Measurements from ENCODE around the gene LIG1.

The LIG1 gene

DNA sequence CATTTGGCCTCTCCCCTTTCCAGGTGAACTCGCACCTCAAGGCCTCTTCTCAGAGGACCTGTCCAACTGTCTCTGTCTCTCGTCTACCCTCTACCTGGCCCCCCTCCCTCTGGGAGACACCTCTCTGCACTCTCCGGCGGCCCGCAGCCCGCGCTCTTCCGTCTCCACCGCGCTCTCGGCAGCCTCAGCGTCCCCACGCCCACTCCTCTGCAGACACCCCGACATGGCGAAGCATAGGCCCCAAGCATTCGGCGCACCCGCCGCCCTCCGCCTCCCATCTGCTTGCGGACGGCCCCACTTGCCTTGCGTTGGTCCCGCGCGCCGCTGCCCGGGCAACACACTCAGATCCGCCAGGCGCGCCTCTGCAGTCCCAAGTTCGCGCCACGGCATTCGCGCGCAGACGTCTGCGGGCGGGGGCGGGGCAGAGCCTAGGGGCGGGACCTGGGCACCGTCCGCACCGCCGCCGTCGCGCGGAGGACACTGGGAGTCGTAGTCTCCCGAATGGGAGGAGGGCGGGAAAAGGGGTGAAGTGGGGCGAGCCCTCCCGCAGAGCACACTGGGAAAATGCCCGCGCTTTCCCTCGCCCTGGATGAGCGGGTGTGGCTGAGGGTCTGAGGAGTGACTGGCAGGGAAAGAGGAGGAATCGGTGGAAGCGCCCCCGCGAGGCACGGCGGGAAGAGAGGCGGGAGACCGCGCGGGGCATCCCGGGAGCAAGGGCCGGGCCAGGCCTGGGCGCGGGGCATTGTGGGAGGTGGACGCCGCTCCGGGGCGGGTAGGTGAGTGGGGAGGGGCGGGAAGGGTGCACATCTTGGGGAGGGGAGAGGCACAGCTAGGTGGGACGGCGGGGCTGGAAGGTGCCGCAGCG, at the start of gene LIG1, which contains the start of gene ZSWIM9:
TSS of gene LIG1 (minus strand) at position 406 of the 865 bp plus-strand sequence. CDS start 4,778 bp downstream, outside the sequence.
TSS of gene ZSWIM9 (plus strand) at position 742 of the 865 bp plus-strand sequence. CDS start 1,123 bp downstream, outside the sequence.
- DNase-seq = peak; percentile 87 to 98

DNA sequence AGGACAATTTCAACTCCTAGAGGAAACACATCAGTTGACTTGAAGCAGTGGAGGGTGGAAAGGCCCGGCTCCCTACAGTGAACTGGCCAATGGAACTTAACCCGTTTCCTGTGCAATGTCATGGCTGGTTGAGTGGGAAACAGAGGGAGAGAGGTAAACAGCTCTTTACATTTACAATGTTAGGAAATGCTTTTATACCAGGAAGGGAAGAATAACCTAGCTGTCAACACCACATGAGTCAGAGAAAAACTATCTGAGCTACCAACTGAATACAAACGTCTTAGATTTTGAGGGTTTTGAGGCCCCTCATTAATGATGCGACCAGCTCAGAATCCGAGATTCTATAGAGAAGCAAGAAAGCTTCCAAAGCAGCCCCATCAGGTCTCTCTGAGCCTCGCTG, 48.9 kb upstream of the LIG1 start:
- DNase-seq = no peak

DNA sequence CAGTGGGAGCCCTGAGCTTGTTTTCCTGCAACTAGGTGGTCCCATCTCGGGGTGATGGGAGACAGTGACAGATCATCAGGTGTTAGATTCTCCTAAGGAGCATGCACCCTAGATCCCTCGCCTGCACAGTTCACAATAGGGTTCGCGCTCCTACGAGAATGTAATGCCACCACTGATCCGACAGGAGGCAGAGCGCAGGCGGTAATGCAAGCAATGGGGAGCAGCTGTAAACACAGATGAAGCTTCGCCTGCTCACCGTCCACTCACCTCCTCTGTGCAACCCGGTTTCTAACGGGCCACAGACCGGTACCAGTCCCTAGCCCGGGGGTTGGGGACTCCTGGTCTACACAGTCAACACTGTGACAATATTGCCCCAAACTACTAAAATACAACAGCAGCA, 46.8 kb upstream of the LIG1 start:
- DNase-seq = no peak

DNA sequence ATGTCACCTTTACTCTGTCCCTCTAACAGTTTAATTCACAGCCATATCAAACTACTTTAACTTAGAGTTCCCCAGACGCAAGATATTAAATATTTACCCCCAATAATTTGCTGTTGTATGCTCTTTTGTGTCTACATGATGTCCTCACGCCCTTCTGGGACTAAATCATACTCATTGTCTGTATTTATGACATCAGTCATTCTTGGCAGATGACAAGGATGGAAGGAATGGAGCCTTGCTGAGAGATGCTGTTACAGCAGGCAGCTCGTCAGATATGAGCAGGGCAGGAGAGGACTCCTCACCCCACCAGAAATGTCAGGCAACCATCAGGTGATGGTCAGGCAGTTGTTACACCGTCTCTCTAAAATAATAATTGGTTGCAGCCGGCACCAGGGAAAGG, 43.8 kb upstream of the LIG1 start:
- no peak for DNase-seq

DNA sequence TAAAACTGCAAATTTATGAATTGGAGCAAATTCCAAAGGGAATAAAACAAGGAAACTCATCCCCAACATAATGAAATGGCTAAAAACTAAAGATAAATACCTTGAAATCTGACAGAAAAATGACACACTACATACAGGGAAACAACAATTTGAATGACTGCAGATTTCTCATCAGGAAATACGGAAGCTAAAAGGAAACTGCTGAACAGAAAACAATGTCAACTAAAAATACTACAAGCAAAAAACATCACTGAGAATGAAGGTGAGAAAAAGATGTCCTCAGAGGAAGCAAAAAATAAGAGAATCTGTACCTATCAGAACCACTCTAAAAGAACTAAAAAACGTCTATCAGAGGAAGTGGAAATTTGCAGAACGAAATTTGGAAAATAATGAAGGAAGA, 39.9 kb upstream of the LIG1 start:
- no peak for DNase-seq

DNA sequence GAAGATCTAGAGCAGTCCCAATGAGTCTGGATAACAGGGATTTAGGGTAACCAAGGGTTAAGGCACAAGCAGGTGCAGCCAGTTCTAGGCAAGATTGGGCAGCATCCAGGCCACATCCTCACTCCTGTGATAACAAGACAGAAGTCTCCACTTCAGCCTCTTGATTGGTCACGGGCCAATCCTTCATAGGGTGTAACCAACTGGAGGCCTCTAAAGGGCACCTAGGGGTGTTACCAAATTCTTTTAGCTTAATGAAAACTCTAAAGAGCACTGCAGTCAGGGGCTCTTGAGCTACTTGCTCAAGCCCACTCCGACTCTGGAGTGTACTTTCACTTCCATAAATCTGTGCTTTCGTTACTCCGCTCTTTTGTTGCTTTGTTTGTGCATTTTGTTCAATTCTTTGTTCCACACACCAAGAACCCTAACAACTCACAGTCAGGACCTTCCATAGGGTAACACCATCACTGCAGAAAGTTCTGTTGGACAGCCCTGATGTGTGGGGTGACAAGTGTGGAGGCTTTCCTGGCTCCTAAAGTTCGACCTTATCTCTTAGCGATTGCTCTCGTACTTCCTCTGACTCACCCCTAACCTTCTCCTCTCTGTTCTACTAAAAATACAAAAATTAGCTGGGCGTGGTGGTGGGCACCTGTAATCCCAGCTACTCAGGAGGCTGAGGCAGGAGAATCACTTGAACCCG, 36.4 kb upstream of the LIG1 start:
- DNase-seq = no peak

DNA sequence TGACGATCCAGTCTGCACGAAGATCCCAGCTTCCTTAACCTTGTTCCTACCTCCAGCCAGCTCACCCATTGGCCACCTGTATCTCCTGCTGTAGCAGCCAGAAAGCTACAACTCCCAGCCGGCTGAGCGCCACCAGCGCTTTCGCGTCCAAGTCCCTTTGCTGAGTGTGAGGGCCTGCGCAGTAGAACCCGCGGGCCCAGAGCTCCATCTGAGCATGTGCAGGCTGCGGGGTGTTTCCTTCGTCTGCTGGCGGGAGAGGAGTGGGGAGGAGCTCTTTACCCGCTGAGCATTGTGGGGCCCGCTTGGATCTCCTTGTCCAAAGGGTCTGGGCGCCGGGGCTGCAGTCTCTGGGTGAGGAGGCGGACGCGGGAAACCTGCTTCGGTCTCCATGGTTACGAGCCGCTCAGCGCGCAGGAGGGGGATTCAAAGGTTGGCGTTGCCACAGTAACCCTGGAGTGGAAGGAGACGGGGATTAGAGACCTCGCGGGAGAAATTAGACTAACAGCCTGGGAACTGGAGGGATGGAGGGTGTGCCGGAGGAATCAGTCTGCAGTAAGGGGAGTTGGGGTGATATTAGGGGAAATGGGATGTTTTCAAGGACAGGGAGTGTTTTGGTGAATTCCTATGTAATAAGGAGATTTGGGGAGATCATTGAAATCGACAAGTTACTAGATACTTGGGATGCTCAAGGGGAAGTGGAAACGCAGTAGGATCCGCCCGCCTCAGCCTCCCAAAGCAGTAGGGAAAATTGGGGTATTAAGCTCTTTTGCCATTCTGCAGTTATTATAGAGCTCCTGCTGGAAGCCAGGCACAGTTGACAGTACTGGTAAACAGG, 33.9 kb upstream of the LIG1 start:
- DNase-seq = peak; percentile 97 to 98

DNA sequence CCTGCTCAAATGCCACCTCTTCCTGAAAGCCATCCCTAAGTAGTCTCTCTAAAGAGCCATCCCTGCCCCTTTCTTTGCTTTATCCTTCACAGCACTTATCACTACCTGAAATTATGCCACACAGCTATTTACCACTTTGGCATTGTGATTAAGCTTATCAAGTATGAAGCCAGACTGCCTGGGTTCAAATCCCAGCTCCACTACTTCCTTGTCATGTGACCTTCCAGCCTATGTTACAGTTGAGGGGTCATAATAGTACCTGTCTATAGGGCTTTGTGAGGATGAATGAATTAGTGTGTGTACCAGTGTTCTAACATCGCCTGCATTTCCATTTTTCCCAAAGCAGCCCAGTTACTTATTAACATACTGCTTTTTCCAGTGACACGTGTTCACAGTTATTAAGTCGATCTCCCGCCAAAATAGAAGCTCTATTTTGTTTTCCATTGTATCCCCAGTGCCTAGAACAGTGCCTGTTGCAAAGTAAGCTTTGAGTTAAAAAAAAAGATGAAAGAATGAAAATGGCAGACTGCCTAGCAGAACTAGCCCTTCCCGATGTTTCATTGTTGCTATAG, 33.2 kb upstream of the LIG1 start:
- DNase-seq = peak in 1 of 2 experiments; percentile 28

DNA sequence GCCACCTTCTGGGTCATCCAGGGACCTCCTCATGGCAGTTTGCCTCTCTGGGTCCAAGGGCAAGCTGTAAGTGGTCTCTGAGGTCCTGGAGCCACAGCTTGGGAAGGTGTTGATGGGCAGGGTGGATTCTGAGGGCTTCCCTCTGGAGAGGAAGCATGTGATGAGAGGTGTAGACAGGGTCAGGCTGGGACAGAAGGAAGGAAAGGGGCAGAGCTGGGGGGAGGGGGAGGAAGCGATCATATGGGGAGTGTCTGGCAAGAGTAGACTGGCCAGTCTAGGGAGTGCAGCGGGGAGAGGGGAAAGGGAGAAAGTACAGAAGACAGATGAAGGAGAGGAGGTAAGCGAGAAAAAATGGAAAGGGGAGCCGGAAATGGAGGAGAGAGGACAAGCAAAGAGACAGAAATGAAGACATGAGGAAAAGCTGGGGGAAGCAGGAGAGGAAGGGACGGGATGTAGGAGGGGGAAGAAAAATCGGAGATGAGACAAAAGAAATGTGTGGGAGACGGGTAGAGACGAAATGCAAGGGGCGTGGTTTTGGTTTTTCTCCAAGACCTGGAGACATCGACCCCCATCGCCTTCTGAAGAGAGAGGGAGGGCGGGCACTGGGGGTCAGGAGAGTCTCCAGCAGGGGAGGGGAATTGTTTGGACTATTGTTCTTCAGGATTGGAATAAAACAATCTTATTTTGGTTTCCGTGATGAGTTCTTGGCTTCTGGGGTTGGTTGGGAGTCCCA, 27.0 kb upstream of the LIG1 start:
- no peak for DNase-seq

DNA sequence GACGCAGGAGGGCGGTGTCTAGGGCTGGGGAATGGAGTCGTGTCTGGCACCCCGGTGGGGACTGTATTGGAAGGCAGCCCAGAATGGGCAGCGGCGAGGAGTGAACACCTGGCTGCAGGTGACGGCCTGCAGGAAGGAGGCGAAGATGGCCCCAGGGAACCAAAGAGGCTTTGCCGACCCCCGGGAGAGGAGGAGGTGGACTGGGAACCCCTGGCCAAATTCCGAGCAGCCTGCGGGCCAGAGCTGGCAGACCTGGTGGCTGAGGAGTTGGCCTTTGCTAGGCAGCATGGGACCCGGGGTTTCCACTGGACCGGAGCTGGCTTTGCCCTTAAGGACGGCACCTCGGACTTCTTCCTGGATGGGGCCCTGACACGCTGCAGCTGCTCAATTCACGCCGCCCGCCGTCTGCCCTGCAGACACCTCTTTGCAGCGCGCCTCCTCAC, 26.2 kb upstream of the LIG1 start:
- no peak for DNase-seq

DNA sequence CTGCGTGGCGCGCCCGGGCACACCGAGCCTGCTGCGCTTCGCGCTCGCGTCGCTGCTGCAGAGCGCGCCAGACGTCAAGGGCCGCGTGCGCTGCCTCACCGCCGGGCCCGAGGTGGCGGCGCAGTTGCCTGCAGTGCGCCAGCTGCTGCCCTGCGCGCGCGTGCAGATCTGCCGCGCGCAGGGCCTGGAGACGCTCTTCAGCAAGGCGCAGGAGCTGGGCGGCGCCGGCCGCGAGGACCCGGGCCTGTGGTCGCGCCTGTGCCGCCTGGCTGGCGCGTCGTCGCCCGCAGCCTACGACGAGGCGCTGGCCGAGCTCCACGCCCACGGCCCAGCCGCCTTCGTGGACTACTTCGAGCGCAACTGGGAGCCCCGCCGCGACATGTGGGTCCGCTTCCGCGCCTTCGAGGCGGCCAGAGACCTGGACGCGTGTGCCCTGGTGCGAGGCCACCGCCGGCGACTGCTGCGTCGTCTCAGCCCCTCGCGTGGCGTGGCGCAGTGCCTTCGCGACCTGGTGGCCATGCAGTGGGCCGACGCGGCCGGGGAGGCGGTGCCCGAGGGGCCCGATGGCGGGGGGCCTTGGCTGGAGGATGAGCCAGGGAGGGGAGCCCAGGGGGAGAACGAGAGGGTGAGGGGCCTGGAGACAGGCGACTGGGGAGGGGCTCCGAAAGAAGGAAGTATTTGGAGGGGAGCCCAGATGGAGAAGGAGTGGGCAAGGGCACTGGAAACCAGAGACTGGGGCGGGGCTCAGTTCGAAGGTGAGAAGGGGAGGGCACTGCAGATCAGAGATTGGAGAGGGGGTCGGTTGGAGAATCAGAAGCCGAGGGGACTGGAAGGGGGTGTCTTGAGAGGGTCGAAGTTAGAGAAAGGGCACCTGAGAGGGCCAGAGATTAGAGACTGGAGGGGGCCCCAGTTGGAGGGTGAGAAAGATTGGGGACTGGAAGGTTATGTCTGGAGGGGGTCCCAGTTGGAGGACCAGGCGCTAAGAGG, 25.0 kb upstream of the LIG1 start:
- DNase-seq = no peak

DNA sequence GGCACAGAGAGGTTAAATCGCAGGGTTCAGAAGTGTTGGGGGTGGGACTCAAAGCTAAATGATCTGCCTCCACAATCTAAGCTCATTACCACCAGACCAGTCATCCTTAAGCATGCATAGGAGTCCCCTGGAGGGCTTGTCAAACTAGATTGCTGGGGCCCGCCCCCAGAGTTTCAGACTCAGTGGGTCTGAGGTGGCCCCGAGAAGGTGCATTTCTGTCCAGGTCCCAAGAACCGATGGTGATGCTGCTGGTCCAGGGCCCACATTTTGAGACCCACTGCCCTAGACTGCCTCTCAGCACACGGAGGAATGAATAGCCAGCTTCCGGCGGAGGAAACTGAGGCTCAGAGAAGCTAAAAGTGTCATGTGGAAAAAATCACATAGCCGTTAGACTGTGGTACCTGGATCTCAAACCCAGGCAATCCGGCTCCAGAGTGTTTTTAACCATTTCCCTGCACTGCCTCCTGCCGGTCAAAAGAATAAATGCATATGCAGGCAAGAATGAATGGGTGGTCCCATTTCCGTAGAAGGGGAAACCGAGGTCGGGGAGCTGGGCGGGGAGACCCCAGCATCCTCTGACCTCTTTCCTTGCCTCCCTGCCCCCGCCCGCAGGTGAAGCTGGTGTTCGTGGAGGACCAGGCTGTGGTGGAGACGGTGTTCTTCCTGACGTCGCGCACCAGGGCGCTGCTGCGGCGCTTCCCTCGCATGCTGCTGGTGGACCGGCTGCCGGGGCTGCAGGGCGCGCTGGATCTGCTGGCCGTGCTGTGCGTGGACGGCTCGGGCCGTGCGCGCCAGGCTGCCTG, 24.1 kb upstream of the LIG1 start:
- DNase-seq = peak in 1 of 2 experiments; percentile 19

DNA sequence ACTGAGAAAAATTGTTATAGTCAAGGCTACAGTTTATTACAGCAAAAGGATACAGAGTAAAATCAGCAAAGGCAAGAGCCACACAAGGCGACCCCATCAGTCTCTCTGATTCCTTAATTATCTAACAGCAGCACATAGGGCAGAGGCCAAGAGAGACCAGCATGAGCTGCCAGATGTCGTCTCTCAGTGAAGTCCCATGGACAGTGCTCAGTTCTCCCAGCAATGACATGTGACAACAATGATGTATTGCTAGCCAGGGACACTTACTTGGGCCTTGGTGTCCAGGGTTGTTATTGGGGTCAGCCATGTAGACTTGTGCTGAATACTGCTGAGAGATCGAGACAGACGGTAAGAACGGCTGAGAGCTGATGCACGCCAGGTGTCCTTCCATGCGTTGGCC, 22.6 kb upstream of the LIG1 start:
- no peak for DNase-seq

DNA sequence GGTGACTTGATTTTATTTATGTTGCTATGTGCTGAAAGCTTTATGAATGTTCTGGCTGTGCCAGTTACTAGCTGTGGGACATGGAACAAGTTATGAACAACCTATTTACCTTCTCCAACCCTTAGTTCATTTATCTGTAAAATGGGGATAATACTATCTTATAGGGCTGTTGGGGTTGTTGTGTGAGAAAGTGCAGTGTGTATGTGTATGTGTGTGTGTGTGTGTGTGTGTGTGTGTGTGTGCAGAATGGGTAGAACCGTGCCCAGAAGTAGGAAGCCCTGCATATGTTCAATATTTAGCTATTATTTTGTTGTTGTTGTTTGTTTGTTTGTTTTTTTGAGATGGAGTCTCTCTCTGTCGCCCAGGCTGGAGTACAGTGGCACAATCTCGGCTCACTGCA, 20.7 kb upstream of the LIG1 start:
- DNase-seq = no peak

DNA sequence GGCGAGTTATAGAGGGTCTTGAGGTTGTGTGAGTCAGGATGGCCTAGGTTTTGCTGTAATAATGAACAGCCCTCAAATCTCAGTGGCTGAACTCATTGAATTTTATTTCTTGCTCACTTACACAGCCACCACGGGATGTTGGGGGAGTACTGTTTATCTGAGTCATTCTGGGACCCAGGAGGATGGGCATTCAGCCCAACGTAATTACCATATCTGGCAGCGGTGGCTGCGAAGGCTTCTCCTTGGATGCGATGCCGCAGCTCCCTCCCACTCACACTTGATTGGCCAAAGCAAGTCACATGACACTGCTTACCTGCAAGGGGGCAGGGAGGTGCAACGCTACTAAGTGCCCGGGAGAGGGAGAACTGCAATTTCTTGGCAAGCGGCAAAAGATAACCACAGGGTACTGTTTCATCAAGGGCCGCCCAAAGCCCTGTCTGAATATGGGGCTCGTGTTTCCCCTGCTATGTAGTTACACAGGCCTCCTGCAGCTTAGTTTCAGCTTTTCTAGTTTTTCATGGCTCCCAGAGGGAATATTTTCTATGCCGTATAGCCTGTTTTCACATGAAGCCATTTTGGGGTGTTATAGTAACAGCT, 20.2 kb upstream of the LIG1 start:
- DNase-seq = no peak

DNA sequence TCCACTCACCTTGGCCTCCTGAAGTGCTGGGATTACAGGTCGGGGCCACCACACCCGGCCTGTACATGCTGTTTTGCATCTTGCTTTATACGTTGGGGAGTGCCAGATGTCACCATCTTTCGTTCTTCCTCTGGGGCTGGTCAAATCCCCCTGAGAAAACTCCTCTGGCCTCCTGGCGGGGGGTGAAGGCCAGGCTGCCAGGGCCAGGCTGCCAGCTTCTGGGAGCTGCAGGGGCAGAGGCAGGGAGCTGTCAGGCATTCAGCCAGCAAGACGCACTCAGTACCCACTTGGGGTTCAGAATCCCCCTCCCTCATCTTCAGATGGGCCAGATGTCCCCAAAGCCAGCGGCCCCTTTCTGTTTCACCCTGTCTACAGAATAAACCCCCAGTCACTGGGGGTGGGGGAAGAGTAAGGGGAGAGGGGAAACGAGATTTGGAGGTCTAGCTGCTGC, 16.4 kb upstream of the LIG1 start:
- no peak for DNase-seq

DNA sequence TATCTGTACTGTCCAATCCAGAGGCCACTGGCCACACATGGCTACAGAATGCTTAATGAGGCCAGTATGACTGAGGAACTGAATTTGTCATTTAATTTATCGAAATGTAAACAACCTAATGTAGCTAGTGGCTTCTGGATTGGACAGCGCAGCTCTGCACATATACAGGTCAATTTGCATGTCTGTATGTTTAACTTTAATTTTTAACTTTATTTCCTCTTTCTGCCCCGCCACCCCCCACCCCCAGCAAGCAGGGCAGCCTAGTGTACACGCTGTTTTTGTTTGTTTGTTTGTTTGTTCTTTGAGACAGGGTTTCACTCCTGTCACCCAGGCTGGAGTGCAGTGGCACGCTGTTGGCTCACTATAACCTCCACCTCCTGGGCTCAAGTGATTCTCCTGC, 15.9 kb upstream of the LIG1 start:
- no peak for DNase-seq

DNA sequence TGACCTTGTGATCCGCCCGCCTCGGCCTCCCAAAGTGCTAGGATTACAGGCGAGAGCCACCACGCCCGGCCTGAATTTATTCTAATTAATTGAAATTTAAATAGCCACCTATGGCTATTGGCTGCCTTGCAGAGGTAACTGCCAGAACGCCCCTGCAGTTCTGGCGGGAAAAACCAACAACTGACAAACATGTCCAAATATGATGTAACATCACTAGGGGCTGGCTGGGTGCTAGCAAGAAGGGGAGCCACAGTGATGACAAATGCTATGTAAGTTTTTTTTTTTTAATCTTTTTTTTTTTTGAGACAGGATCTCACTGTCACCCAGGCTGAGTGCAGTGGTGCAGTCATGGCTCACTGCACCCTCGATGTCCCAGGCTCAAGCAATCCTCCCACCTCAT, 13.2 kb upstream of the LIG1 start:
- no peak for DNase-seq

DNA sequence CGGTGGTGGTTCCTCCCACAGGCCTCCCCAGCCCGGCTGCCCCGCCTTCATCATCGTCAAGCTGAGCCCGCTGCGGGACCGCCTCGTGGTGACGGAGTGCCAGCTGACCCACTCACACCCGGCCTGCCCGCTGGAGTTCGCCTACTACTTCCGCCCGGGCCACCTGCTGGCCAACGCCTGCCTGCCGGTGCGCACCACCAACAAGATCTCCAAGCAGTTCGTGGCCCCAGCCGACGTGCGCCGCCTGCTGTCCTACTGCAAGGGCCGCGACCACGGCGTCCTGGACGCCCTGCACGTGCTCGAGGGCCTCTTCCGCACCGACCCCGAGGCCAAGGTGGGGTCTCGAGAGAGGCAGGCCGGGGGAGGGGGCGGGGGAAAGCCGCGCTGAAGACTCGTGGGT, 12.3 kb upstream of the LIG1 start:
- DNase-seq = no peak

Data from Kasumi-1 (cell line).